ENCODE results near the gene LAPTM5.

DNA sequence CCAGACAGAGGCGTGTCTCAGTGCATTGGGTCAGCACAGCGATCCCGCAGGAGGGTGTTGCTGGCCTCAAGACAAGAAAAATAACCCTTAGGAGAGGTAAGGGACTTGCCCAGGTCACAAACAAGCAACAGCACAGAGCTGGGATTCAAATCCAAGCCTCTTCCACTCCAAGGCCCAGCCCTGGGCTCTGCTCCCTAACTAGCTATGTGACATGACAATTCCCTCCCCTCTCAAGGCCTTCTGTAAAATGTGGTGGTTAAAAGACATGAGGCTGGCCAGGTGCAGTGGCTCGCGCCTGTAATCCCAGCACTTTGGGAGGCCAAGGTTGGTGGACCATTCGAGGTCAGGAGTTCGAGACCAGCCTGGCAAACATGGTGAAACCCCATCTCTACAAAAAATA, 28.1 kb upstream of the LAPTM5 start:
- TF ChIP-seq, protein P1, sequence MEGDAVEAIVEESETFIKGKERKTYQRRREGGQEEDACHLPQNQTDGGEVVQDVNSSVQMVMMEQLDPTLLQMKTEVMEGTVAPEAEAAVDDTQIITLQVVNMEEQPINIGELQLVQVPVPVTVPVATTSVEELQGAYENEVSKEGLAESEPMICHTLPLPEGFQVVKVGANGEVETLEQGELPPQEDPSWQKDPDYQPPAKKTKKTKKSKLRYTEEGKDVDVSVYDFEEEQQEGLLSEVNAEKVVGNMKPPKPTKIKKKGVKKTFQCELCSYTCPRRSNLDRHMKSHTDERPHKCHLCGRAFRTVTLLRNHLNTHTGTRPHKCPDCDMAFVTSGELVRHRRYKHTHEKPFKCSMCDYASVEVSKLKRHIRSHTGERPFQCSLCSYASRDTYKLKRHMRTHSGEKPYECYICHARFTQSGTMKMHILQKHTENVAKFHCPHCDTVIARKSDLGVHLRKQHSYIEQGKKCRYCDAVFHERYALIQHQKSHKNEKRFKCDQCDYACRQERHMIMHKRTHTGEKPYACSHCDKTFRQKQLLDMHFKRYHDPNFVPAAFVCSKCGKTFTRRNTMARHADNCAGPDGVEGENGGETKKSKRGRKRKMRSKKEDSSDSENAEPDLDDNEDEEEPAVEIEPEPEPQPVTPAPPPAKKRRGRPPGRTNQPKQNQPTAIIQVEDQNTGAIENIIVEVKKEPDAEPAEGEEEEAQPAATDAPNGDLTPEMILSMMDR (IDR thresholded peaks at IDR 0.05): no peak
- TF ChIP-seq POLR2A (IDR thresholded peaks at IDR 0.05): no peak
